Adipocyte (in vitro differentiated cells): ENCODE results near the gene SELENOS.

Experiments
- DNase-seq: peaks from one replicate; pipeline ENCODE4 v3.0.0-alpha.2; 2015; ENCODE audit warnings: low read depth
- H3K27me3 ChIP-seq: replicated peaks from 2 replicates; pipeline ENCODE4 v1.7.0; 2013; ENCODE audit warnings: mild to moderate bottlenecking, low read length, moderate library complexity; ENCODE audit not compliant: control insufficient read depth, insufficient read depth
- H3K36me3 ChIP-seq: 2 replicates; pipeline ENCODE4 v1.7.0; 2013; ENCODE audit warnings: low read length, mild to moderate bottlenecking, moderate library complexity; ENCODE audit not compliant: control insufficient read depth, insufficient read depth, severe bottlenecking
- H3K4me1 ChIP-seq: 2 replicates; pipeline ENCODE4 v1.7.0; 2013; ENCODE audit warnings: mild to moderate bottlenecking, low read length, moderate library complexity; ENCODE audit not compliant: control insufficient read depth, insufficient read depth
- H3K4me3 ChIP-seq: 2 replicates; pipeline ENCODE4 v1.7.0; 2013; ENCODE audit warnings: mild to moderate bottlenecking, low read length, moderate library complexity
- H3K9ac ChIP-seq: 2 replicates; pipeline ENCODE4 v1.7.0; 2013; ENCODE audit warnings: mild to moderate bottlenecking, low read length, moderate library complexity
- H3K9me3 ChIP-seq: 2 replicates; pipeline ENCODE4 v1.7.0; 2013; ENCODE audit warnings: mild to moderate bottlenecking, low read length, moderate library complexity; ENCODE audit not compliant: control insufficient read depth

SELENOS gene

GRCh38 chr15:101318147-101318819 is 41.0 kb upstream of the SELENOS start:
- Histone ChIP-seq H3K4me1 (no peaks in the 10 kb centered on the region), H3K9me3 (no peaks in the 10 kb centered on the region), H3K36me3 (no peaks in the 10 kb centered on the region), H3K27me3 (peaks cover 36% of the 10 kb centered on the region), H3K4me3 (no peak overlapping the region), H3K9ac (no peak overlapping the region)
- DNase-seq, result no peak

- H3K4me1 ChIP-seq, result no peaks in the 10 kb centered on the region
- no peaks in the 10 kb centered on the region for H3K36me3 ChIP-seq
- no peak overlapping the region for H3K9ac ChIP-seq
- H3K4me3 ChIP-seq, result no peak overlapping the region
- peaks cover 36% of the 10 kb centered on the region for H3K27me3 ChIP-seq
- DNase-seq, result no peak
- H3K9me3 ChIP-seq, result no peaks in the 10 kb centered on the region
These were observed 40.1 kb upstream of the SELENOS start for GRCh38 chr15:101317336-101317872.

DNA sequence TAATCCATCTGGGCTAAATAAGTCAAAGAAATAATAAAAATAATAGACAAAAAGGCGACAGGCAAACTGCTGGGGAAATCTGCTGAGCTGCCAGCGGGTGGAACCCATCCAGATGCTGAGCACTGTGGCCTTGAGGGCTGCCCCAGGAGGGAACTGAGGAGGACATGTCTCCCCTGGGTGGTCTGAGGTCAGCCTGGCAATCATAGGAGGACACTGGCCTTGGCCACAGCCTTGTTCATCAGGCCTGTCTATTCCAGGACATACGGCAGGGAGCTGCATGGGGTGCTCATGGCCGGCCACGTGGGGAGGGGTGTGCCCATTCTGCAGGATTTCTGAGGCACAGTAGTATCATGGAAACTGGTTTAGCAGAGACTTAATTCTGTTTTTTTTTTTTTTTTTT is 39.2 kb upstream of the SELENOS start:
- H3K9ac ChIP-seq, result no peak overlapping the region
- no peak overlapping the region for H3K4me3 ChIP-seq
- H3K4me1 ChIP-seq, result no peaks in the 10 kb centered on the region
- DNase-seq, result no peak
- no peaks in the 10 kb centered on the region for H3K36me3 ChIP-seq
- H3K27me3 ChIP-seq, result peaks cover 28% of the 10 kb centered on the region
- no peaks in the 10 kb centered on the region for H3K9me3 ChIP-seq

DNA sequence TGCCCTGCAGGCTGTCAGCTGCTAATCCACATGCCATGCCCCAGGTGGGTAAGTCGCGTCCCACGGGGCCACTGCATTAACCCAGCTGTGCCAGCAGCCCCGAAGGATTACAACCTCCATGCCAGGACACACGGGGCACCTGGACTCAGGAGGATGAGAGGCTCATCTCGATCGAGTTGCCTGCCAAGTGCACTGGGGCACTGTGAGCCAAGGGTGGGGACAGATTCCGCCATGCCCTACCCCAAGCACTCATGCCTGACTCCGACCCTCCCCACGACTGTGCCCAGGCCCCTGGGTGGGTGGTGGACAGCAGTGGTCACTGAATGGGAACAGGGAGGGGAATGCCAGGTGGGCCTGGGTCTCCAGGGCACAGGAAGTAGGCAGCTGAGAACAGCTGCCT is 38.5 kb upstream of the SELENOS start:
- H3K4me3 ChIP-seq, result no peak overlapping the region
- no peak for DNase-seq
- H3K36me3 ChIP-seq, result no peaks in the 10 kb centered on the region
- peaks cover 21% of the 10 kb centered on the region for H3K27me3 ChIP-seq
- no peaks in the 10 kb centered on the region for H3K9me3 ChIP-seq
- no peak overlapping the region for H3K9ac ChIP-seq
- no peaks in the 10 kb centered on the region for H3K4me1 ChIP-seq

DNA sequence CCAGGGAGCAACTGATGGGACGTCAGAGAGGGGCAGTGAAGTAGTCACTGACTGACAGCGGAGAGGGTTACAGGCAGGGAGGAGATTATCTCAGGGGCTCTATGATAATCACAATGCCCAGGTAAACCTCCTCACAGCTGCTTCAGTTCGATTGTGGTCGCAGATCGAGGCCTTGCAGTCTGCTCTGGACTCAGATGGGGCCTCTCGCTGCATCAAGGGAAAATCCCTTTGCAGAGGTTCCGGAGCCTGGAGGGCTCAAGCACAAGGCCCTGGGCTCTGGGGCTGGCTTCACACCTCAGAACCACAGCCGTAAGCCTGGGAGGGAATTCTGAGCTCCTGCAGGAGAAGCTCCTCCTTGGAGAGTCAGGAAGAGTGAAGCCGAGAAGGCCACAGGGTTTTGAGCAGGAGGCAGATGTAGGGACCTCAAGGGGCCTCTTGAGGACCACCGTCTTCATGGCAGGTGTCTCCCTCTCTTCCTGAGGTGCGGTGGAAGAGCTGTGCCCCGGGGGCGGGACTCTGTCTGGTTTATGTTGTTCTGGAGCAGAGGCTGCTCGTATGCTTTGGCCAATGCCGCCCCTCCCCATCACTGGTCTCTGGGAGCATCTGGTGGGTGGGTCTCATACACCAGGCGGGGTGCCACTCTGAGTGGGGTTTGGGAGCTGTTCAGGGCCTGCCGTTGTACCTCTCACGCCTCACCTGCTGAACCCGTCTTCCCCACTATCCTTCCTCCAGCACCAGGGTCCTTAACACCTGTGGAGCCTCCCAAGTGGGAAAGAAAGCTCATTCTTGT is 37.2 kb upstream of the SELENOS start:
- H3K36me3 ChIP-seq, result no peaks in the 10 kb centered on the region
- H3K27me3 ChIP-seq, result peaks cover 25% of the 10 kb centered on the region
- H3K9ac ChIP-seq, result no peak overlapping the region
- H3K4me3 ChIP-seq, result no peak overlapping the region
- DNase-seq, result no peak
- no peaks in the 10 kb centered on the region for H3K9me3 ChIP-seq
- H3K4me1 ChIP-seq, result no peaks in the 10 kb centered on the region

DNA sequence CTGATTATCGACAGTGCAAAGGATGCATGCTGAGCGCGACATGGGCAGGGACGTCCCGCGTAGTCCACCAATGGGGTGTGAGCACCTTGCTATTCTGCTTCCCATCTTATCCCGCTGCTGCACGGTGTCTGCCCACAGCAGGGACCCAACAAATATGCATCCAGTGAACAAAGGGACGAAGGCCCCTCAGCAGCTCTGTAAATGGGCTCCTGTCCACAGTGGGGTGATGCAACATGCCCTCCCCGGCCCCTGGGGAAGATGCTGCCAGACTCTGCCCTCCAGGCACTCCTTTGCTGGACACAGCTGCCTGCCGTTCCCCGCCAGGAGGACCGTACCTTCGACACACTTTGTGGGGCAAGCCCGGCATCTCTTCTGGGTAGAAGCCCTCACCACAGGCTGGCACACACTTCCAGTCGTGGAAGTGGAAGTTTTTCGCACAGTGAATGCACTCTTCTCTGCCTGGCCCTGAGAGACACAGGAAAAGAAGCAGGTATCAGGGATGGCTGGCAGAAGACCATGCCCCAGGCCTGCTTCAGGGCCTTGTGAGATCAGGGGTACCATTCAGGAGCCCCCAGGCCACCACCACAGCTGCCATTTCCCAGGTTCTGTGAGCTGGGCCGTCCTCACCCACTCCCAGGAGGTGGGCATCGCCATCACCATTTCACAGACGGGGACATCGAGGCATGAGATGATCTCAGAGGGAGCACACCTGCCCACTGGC is 35.9 kb upstream of the SELENOS start:
- no peak overlapping the region for H3K4me3 ChIP-seq
- no peak for DNase-seq
- no peaks in the 10 kb centered on the region for H3K4me1 ChIP-seq
- H3K36me3 ChIP-seq, result no peaks in the 10 kb centered on the region
- H3K9ac ChIP-seq, result no peak overlapping the region
- no peaks in the 10 kb centered on the region for H3K9me3 ChIP-seq
- peaks cover 19% of the 10 kb centered on the region for H3K27me3 ChIP-seq

GRCh38 chr15:101310508-101310907 is 33.2 kb upstream of the SELENOS start:
- H3K27me3 ChIP-seq, result peaks cover 36% of the 10 kb centered on the region
- no peaks in the 10 kb centered on the region for H3K4me1 ChIP-seq
- H3K4me3 ChIP-seq, result no peak overlapping the region
- H3K9ac ChIP-seq, result no peak overlapping the region
- no peaks in the 10 kb centered on the region for H3K36me3 ChIP-seq
- no peaks in the 10 kb centered on the region for H3K9me3 ChIP-seq
- DNase-seq, result no peak

DNA sequence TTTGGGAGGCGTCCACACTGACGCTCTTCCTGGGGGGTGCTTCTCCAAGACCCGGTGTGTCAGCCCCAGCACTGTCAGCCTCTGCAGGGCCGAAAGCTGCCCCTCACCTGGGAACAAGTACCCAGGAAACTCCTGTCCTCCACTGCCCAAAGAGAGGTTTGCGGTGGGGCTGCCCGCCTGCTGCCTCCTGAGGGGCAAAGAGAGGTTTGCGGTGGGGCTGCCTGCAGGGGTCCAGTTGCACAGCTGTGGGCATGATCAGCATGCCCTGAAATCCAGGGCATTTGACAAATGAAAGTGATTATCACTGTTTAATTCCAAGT is 32.8 kb upstream of the SELENOS start:
- no peak for DNase-seq
- no peak overlapping the region for H3K4me3 ChIP-seq
- no peaks in the 10 kb centered on the region for H3K9me3 ChIP-seq
- no peak overlapping the region for H3K9ac ChIP-seq
- no peaks in the 10 kb centered on the region for H3K36me3 ChIP-seq
- no peaks in the 10 kb centered on the region for H3K4me1 ChIP-seq
- peaks cover 36% of the 10 kb centered on the region for H3K27me3 ChIP-seq

GRCh38 chr15:101309436-101310160 is 32.3 kb upstream of the SELENOS start:
- no peak for DNase-seq
- Histone ChIP-seq H3K27me3 (peaks cover 36% of the 10 kb centered on the region), H3K4me1 (no peaks in the 10 kb centered on the region), H3K36me3 (no peaks in the 10 kb centered on the region), H3K4me3 (no peak overlapping the region), H3K9ac (no peak overlapping the region), H3K9me3 (no peaks in the 10 kb centered on the region)

GRCh38 chr15:101308604-101309435 is 31.5 kb upstream of the SELENOS start:
- no peaks in the 10 kb centered on the region for H3K9me3 ChIP-seq
- no peaks in the 10 kb centered on the region for H3K36me3 ChIP-seq
- H3K4me1 ChIP-seq, result no peaks in the 10 kb centered on the region
- no peak overlapping the region for H3K9ac ChIP-seq
- no peak overlapping the region for H3K4me3 ChIP-seq
- H3K27me3 ChIP-seq, result peaks cover 31% of the 10 kb centered on the region
- no peak for DNase-seq
